OCI-M2 (cell line): Measurements from ENCODE around the gene SCYL1.
"Not testable (repeated sequence)": the region's sequence is repeated elsewhere in the genome, so short reads cannot be mapped to it uniquely, and the experiment has no call there.

Source experiments
- DNase-seq: peaks from one replicate; lab custom pipeline; 2025; ENCODE audit not compliant: unreplicated experiment; lab: John Stamatoyannopoulos, UW

SCYL1 gene

DNA sequence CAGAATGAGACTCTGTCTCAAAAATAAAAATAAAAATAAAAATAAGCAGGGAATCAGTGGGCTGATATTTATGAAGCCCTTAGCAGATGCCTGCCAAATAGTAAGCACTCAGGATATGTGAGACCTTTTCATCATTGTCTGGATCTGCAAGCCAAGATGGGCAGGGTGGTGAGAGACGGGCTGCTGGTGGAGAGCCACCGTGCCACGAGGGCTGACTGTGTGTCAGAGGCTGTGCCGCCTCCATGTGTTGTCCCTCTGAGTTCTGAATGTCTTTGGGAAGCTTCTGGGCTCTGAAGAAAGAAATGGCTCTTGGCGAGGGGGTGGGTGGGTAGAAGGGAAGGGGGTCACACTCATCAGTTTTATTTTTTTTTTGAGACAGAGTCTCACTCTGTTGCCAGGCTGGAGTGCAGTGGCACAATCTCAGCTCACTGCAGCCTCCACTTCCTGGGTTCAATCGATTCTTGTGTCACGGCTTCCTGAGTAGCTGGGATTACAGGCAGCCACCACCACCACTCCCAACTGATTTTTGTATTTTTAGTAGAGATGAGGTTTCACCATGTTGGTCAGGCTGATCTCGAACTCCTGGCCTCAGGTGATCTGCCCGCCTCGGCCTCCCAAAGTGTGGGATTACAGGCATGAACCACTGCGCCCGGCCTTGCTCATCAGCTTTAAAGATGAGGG lies 40.1 kb downstream of the SCYL1 start:
- DNase-seq, result not testable (repeated sequence)

DNA sequence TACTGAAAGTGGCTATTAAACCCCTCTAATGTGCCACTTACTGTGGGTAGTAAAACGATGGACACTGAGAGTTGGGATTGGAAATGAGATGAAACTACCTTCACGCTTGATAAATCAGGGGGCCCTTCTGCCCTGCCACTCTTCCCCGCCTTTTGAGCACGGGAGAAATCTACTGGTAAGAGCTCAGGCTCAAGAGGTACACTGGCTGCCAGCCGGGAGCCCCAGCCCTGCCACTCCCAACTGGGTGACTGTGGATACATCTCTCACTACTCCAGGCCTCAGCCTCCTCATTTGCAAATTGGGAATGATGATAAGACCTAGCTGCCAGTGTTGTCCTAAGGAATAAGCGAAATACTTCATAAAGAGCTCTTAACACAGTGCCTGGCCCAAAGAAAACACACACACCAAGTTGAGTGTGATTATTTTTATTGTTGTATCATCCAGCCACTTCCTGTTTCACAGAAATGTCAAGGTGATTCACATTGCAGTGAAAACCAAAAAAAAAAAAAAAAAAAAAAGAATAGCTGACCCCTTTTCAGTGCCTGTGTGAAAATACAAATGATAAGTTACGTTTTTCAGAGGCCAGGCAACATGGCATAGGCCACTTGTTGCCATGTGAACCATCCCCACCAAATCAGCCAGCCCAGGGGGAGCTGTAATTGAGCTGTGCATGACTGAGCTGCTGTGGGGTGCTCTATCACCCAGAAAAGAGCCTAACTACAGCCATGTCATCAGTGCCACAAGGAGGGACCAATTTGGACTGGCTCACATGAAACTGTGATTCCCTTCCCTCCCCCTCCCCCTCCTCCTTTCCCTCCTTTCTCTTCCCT lies 41.0 kb downstream of the SCYL1 start:
- no peak for DNase-seq

GRCh38 chr11:65569164-65569972 lies 44.5 kb downstream of the SCYL1 start:
- no peak for DNase-seq

GRCh38 chr11:65569973-65570918 lies 45.4 kb downstream of the SCYL1 start, which contains the start of gene ZNRD2:
TSS of gene ZNRD2 (plus strand) at chr11:65570477. CDS start at chr11:65570492, 15 bp downstream.
- peak; percentile 46 for DNase-seq

GRCh38 chr11:65571420-65571819 lies 46.5 kb downstream of the SCYL1 start:
- no peak for DNase-seq

DNA sequence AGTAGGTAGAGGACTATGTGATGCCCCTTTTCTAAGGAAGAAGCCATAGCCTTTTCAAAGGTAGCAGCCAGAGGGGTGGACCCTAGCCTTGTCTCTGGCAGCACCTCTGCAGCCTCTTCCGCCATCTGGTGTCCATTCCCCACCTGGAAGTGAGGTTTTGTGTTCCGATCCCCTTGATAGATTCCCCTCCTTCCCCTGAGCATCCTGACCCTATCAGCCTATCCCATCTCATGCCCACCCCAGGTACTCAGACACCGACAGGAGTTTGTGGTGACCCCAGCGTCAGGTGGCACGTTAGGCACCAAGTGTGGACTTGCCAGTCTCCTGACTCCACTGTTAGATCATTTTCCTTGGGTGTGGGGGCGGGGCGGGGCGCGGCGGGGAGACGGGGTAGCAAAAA lies 47.1 kb downstream of the SCYL1 start:
- DNase-seq, result no peak

DNA sequence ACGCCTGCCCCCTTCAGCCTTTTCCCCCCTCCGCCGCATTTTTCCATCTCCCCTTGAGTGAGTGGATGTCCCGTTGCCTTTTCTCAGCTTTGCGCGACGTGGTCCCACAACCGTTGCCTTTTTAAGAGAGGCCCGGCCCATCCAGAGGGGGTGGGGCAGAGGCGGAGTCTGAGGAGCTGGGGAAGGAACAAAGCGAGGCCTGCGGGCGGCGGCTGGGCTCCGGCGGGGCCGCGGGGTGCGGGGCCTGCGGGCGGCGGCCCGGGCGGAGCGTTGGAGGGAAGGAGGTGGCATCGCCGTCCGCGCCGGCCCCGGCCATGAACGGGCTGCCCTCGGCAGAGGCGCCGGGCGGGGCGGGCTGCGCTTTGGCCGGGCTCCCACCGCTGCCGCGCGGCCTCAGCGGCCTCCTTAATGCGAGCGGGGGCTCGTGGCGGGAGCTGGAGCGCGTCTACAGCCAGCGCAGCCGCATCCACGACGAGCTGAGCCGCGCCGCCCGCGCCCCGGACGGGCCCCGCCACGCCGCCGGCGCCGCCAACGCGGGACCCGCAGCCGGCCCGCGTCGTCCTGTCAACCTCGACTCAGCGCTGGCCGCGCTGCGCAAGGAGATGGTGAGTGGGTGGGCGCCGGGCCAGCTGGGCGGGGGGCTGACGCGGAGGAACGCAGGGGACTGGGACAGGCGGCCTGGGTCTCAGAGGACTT lies 47.6 kb downstream of the SCYL1 start, which contains the start of gene FAM89B:
Gene FAM89B (plus strand): TSS at position 183 of the 696 bp plus-strand sequence. CDS start 132 bp downstream, at position 315.
- DNase-seq, result no peak

DNA sequence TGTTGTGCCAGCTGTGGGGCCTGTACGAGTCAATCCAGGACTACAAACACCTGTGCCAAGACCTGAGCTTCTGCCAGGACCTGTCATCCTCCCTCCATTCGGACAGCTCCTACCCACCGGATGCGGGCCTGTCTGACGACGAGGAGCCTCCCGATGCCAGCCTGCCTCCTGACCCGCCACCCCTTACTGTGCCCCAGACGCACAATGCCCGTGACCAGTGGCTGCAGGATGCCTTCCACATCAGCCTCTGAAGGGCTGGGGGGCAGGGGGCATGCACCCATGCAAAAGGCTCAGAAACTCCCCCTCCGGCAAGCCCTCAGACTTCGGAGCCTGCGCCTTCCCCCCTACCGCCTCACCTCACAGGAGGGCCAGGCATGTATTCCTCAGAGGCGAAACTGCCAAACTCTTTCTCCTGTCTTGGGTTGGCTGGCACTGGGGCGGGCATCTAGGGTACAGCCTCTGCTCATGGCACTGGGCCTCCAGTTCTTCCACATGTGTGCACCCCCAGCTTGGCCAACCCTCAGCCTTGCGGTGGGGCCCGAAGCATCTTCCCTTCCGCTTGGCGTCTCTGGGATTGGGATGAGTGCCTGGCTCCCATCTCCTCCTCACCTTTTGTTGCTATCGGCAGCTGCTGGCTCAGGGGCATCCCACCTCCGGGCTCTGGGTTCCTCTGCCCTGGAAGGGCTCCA lies 48.7 kb downstream of the SCYL1 start:
- no peak for DNase-seq

GRCh38 chr11:65574109-65574810 lies 49.4 kb downstream of the SCYL1 start:
- DNase-seq, result peak; percentile 52

- no peak for DNase-seq
Observed at GRCh38 chr11:65574811-65575567, 50.1 kb downstream of the SCYL1 start.

DNA sequence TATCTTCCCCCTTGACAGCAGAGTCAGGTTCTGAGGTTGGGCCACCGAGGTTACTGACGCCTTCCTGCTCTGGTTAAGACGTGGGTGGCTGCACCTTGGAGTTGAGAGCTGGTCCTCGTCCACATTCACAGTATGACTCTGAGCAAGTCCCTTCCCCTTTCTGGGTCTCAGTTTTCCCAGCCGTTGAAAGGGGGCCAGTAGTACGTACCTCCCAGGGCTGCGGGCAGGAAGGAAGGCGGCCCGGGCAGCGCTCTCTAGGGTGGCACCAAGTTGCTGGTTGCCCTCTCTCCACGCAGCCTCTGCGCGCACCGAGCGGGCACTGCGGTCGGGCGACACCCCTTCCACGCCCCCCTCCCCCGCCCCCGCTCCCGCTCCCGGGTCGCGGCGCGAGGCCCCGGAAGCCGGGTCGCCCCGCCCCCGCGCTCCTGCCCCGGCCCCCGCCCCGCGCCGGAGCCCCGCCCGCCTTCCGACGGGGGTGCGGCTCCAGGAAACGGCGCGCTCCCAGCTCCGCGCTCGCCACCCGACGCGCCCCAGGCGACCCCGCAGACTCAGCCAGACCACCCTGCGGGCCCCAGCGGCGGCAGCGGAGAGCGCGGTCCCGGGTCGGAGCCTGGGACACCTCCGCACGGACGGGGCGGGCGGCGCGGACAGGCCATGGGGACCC lies 50.8 kb downstream of the SCYL1 start, which contains the start of gene EHBP1L1:
Gene EHBP1L1 (plus strand): TSS at position 486 of the 664 bp plus-strand sequence. CDS start 250 bp downstream, outside the sequence.
- no peak for DNase-seq

GRCh38 chr11:65576232-65576866 lies 51.5 kb downstream of the SCYL1 start:
- no peak for DNase-seq

DNA sequence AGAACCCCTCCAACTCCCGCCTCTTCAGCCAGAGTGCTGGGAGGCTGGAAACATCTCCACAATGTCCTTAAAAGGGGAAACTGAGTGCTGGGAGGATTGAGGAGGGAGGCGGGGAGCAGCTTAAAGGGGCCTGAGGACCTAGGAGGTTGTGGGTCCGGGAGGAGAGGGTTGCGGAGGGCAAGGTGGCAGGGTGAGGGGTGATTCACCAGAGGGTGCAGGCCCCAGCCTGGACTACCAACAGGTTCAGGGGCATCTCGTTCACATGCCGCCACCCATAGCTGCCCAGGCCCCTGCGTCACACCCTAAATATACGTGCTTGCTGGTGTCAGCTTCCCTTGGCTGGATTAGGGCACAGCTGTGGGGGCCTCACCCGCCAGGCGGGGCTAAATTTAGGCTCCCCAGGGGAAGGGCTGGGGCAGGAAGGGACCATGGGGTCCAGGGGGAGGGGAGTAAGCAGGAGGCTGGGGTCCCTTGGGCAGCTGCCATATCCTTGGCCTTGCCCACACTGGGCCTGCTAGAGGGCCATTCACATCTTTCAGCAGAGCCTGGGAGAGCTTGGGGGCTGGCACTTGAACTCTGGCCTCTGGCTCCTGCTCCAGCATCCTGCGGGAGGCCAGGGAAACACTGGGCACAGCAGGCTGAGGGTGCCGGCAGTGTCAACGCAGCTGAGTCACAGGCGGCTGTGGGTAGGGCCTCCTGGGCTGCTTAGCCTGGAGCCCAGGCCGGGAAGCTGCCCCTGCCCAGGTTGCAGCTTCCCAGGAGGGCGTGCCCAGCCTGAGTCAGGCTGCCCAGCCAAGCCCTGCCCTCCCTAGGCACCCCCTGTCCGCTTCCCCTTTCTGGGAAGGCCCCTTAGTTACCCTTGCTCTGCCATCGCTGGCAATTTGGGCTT lies 52.2 kb downstream of the SCYL1 start:
- no peak for DNase-seq

- DNase-seq, result no peak
Observed at GRCh38 chr11:65577756-65578109, 52.9 kb downstream of the SCYL1 start.

GRCh38 chr11:65578134-65578533 lies 53.3 kb downstream of the SCYL1 start:
- DNase-seq, result no peak

DNA sequence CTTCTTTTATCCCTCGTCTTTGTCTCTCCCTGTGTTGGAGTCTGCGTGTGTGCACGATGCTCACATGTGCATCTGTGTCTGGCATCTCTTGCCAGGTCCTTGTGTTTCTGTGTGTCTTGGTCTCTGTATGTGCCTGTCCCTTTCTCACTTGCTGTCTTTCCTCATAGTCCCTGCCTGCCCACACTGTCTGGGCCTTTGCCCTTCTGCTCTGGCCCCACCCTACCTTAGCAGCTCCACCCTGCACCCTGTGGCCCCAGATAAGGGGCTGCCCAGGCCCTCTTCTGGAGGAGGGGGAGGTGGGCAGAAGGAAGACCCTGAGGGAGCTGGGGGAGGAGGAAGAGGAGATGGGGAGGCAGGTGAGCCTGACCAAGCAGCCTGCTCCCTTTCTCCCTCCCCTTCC lies 53.8 kb downstream of the SCYL1 start:
- DNase-seq, result no peak
